HepG2 (cell line): ENCODE measurements around the gene FAM168A. TPM values are rescaled to one million over a fixed set of nuclear protein-coding genes. Genes with fewer than 3 reads are reported as not detected.

Experiments
- ATAC-seq: fragments of 200-7000 bp; cut with Tn5 transposase; 3 replicates; pipeline ENCODE4 v1.9.1; 2020; ENCODE audit warnings: mild to moderate bottlenecking, moderate library complexity
- BruUV-seq: library from RNA; stranded (reverse); fragments of 400-500 nt; replicated peaks from 2 replicates; lab custom pipeline; 2021; lab: Mats Ljungman, UMichigan
- CTCF ChIA-PET: fragments of 300-600 bp; formaldehyde crosslinking; extraction: SDS; loops from one replicate; lab custom pipeline; 2021; ENCODE audit warnings: low total read pairs, inconsistent platforms, low intra/inter-chr PET ratio; lab: Yijun Ruan, JAX
- POLR2A ChIA-PET: fragments of 350-600 bp; sonication (Branson Sonifier 250); formaldehyde crosslinking; loops from one replicate; lab custom pipeline; 2020; ENCODE audit warnings: antibody characterized with exemption, inconsistent platforms; lab: Yijun Ruan, JAX
- DNase-seq: peaks from one replicate; pipeline ENCODE4 v3.0.0-alpha.2; 2015; ENCODE audit warnings: low spot score
- FAIRE-seq: peaks from 3 replicates; lab custom pipeline; 2011; peaks lifted over from hg19 to GRCh38; lab: Jason Lieb, UNC
- H2AFZ ChIP-seq: one replicate; pipeline ENCODE4 v1.6.1; 2011; ENCODE audit warnings: low read length, inconsistent platforms
- H3K27ac ChIP-seq: fragments of 300-600 bp; 3 replicates; pipeline ENCODE4 v1.8.0; 2011; ENCODE audit warnings: mixed run types, mild to moderate bottlenecking, mixed read lengths, low read length, inconsistent platforms; ENCODE audit not compliant: insufficient read depth; ENCODE audit errors: extremely low read length
- H3K27me3 ChIP-seq, 2 experiments: fragments of 200-600 bp in 1 of 2; 2 replicates in 1 of 2; 3 replicates in 1 of 2; pipeline versions ENCODE4 v1.6.0 to v1.8.0; 2011; ENCODE audit warnings: low read length in 2 of 2, mild to moderate bottlenecking in 2 of 2, moderate library complexity in 2 of 2, inconsistent platforms in 1 of 2; ENCODE audit not compliant: insufficient read depth in 2 of 2, control insufficient read depth in 1 of 2
- H3K36me3 ChIP-seq, 2 experiments: fragments of 200-600 bp in 1 of 2; replicated peaks in 1 of 2; 2 replicates in 1 of 2; 3 replicates in 1 of 2; pipeline versions ENCODE4 v1.5.1 to v1.8.0; 2011; ENCODE audit warnings: low read length in 2 of 2, inconsistent platforms in 1 of 2; ENCODE audit not compliant: insufficient read depth in 2 of 2, control insufficient read depth in 1 of 2
- H3K4me1 ChIP-seq: 2 replicates; pipeline ENCODE4 v1.5.1; 2012; ENCODE audit warnings: low read length, inconsistent platforms; ENCODE audit not compliant: insufficient read depth
- H3K4me2 ChIP-seq: 2 replicates; pipeline ENCODE4 v1.6.0; 2011; ENCODE audit warnings: low read depth, low read length, inconsistent platforms
- H3K4me3 ChIP-seq, 3 experiments: fragments of 200-600 bp in 1 of 3; sonication (generic), shearing (Covaris generic) in 1 of 3; replicated peaks in 1 of 3; 2 replicates each; pipeline ENCODE4 v1.5.1; 2011 to 2016; ENCODE audit warnings: low read length in 3 of 3, inconsistent platforms in 2 of 3, low read depth in 2 of 3, mild to moderate bottlenecking in 2 of 3, control low read depth in 1 of 3, mixed read lengths in 1 of 3; ENCODE audit not compliant: insufficient read depth in 1 of 3
- H3K79me2 ChIP-seq: one replicate; pipeline ENCODE4 v1.6.1; 2011; ENCODE audit warnings: low read length, inconsistent platforms; ENCODE audit not compliant: insufficient read depth
- H3K9ac ChIP-seq: 2 replicates; pipeline ENCODE4 v1.6.0; 2011; ENCODE audit warnings: mild to moderate bottlenecking, low read depth, low read length, inconsistent platforms; ENCODE audit not compliant: insufficient read depth
- H3K9me3 ChIP-seq: 2 replicates; pipeline ENCODE4 v1.5.1; 2012; ENCODE audit warnings: mild to moderate bottlenecking, low read length
- H4K20me1 ChIP-seq: 2 replicates; pipeline ENCODE4 v1.6.0; 2011; ENCODE audit warnings: inconsistent platforms, mild to moderate bottlenecking, low read length, moderate library complexity; ENCODE audit not compliant: insufficient read depth
- CHCHD3 ChIP-seq: sonication (generic); formaldehyde crosslinking; IDR thresholded peaks from 2 replicates; pipeline ENCODE4 v1.8.0; 2022; ENCODE audit warnings: mild to moderate bottlenecking, missing genetic modification reagents, moderate library complexity
- DNMT3B ChIP-seq: conservative IDR thresholded peaks from 2 replicates; pipeline ENCODE4 v1.6.1; 2016; ENCODE audit warnings: missing biosample characterization, control low read depth
- DRAP1 ChIP-seq: IDR thresholded peaks from 2 replicates; pipeline ENCODE4 v1.6.1; 2016; ENCODE audit warnings: missing genetic modification reagents, missing compliant biosample characterization
- GFI1 ChIP-seq: sonication (generic); formaldehyde crosslinking; IDR thresholded peaks from 2 replicates; pipeline ENCODE4 v1.5.0; 2020; ENCODE audit warnings: missing genetic modification reagents, mild to moderate bottlenecking, borderline replicate concordance
- NR1H2 ChIP-seq: sonication (generic); formaldehyde crosslinking; IDR thresholded peaks from 2 replicates; pipeline ENCODE4 v1.8.1; 2022; ENCODE audit warnings: low read depth, missing genetic modification reagents, borderline replicate concordance
- ONECUT2 ChIP-seq: sonication (generic); formaldehyde crosslinking; IDR thresholded peaks from 2 replicates; pipeline ENCODE4 v1.4.0; 2020; ENCODE audit warnings: missing genetic modification reagents
- SNRNP70 ChIP-seq: fragments of 200-400 bp; formaldehyde crosslinking; IDR thresholded peaks from 2 replicates; pipeline ENCODE4 v1.6.1; 2017; ENCODE audit warnings: mild to moderate bottlenecking, low read depth, low read length, moderate library complexity
- TP53 ChIP-seq: sonication (generic); formaldehyde crosslinking; conservative IDR thresholded peaks from 2 replicates; pipeline ENCODE4 v1.4.0; 2020; ENCODE audit warnings: missing genetic modification reagents
- ZNF431 ChIP-seq: sonication (generic); formaldehyde crosslinking; IDR thresholded peaks from 2 replicates; pipeline ENCODE4 v1.9.0; 2022; ENCODE audit warnings: missing genetic modification reagents, low read depth, mild to moderate bottlenecking, borderline replicate concordance
- ZNF775 ChIP-seq: sonication (generic); formaldehyde crosslinking; IDR thresholded peaks from 2 replicates; pipeline ENCODE4 v1.4.0; 2020; ENCODE audit warnings: missing genetic modification reagents, mild to moderate bottlenecking, moderate library complexity, borderline replicate concordance
- ZNF800 ChIP-seq: sonication (generic); formaldehyde crosslinking; IDR thresholded peaks from 2 replicates; pipeline ENCODE4 v1.4.0; 2020; ENCODE audit warnings: missing genetic modification reagents
- WGBS: methylation state at CpG from one replicate; pipeline ENCODE4 v1.1.6; 2017; ENCODE audit warnings: low lambda C conversion rate; 5-methylcytosine and 5-hydroxymethylcytosine counted together
- in situ Hi-C: cut with HindIII; loops from 2 replicates; pipeline ENCODE4 v1.10.0; 2017; ENCODE audit warnings: low pct_unique_long_range_greater_than_20kb; ENCODE audit not compliant: extremely low pct_ligation_motif_present
- intact Hi-C: fragments of 100-400 bp; cut with micrococcal nuclease; formaldehyde crosslinking; loops from one replicate; pipeline ENCODE4 v1.10.0; 2022; ENCODE audit not compliant: unreplicated experiment
- polyA plus RNA-seq, 8 experiments: library from polyadenylated mRNA; depleted of rRNA in 3 of 8; stranded (reverse) in 7 of 8; unstranded in 1 of 8; fragments of >200 nt; fragmentation: Illumina TruSeq in 4 of 8; extraction: Trizol in 4 of 8; gene quantifications; 2 replicates each; pipeline versions ENCODE4 v1.2.1 to v1.2.3, GENCODE V29; 2011 to 2016; ENCODE audit warnings: low read depth in 4 of 8, missing spikeins in 1 of 8, mixed read lengths in 1 of 8; ENCODE audit not compliant: insufficient read depth in 1 of 8
- total RNA-seq, 5 experiments: library from RNA; depleted of rRNA; stranded (reverse); fragments of >200 nt; fragmentation: Illumina TruSeq; extraction: Trizol; gene quantifications; 2 replicates each; pipeline ENCODE4 v1.2.3, GENCODE V29; 2016; ENCODE audit warnings: low read depth in 1 of 5
- TF ChIP-seq, protein P1 (sequence below): sonication (generic); formaldehyde crosslinking; IDR thresholded peaks from 2 replicates; pipeline ENCODE4 v1.8.1; 2022; ENCODE audit warnings: mild to moderate bottlenecking, missing genetic modification reagents

The FAM168A gene
- total and polyA plus RNA-seq, 2 of the 13 experiments (the other 11 are each of a cell fraction or from before 2014, with no cell fraction given), result 13.9 to 15.8 TPM

GRCh38 chr11:73425108-73425507 lies 172.8 kb downstream of the FAM168A start (continued):
- TF ChIP-seq DRAP1 (CRISPR knock-in tag), result no peak
- no peak for TF ChIP-seq TP53 (CRISPR knock-in tag)
- no peak for TF ChIP-seq GFI1 (CRISPR knock-in tag)

- no peak overlapping the region for H3K4me2 ChIP-seq
- H3K9me3 ChIP-seq, result no peaks in the 10 kb centered on the region
- POLR2A ChIA-PET, result interaction anchor here (0.5 kb wide), 1 partner anchor 8 kb away, joined by 4 read pairs; no protein-coding TSS in a partner anchor
- BruUV-seq, result no TSS peak
- H4K20me1 ChIP-seq, result no peaks in the 10 kb centered on the region; the same call in 1 of the 2 replicates
- H3K9ac ChIP-seq, result no peak overlapping the region
- no peak overlapping the region for H3K27ac ChIP-seq
- peaks cover 10% of the 10 kb centered on the region for H3K4me1 ChIP-seq
- no peaks in the 10 kb centered on the region for H3K79me2 ChIP-seq
- H3K4me3 ChIP-seq, result no peak overlapping the region
- intact Hi-C loops, result no loop called here
- WGBS, result 99% methylated on average over 3 of the region's 3 CpGs
- no peak for DNase-seq
- FAIRE-seq, result no peak
- no peak for ATAC-seq
- no peaks in the 10 kb centered on the region; a peak in 2 of 5 replicates for H3K36me3 ChIP-seq
- no peak overlapping the region for H2AFZ ChIP-seq
- in situ Hi-C loops, result no loop called here
- TF ChIP-seq DNMT3B, result no peak
- no peak for TF ChIP-seq ZNF800 (CRISPR knock-in tag)
- TF ChIP-seq ZNF431 (CRISPR knock-in tag), result no peak
- TF ChIP-seq, protein P1, sequence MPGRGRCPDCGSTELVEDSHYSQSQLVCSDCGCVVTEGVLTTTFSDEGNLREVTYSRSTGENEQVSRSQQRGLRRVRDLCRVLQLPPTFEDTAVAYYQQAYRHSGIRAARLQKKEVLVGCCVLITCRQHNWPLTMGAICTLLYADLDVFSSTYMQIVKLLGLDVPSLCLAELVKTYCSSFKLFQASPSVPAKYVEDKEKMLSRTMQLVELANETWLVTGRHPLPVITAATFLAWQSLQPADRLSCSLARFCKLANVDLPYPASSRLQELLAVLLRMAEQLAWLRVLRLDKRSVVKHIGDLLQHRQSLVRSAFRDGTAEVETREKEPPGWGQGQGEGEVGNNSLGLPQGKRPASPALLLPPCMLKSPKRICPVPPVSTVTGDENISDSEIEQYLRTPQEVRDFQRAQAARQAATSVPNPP (CRISPR knock-in tag), result no peak
- TF ChIP-seq ZNF775 (CRISPR knock-in tag), result no peak
- TF ChIP-seq NR1H2 (CRISPR knock-in tag), result no peak
- TF ChIP-seq CHCHD3 (CRISPR knock-in tag), result no peak
- no peak for TF ChIP-seq SNRNP70
- no peak for TF ChIP-seq ONECUT2 (CRISPR knock-in tag)
- CTCF ChIA-PET, result no interaction called here
- H3K27me3 ChIP-seq, result no peaks in the 10 kb centered on the region
Observed at GRCh38 chr11:73423506-73423905, 174.4 kb downstream of the FAM168A start.
